HG03571 (cell line): ENCODE data around the gene PAQR7.
A peak's percentile ranks its signal among the peaks of the same experiment; 100 is the strongest.
"Not testable (repeated sequence)": the region's sequence is repeated elsewhere in the genome, so short reads cannot be mapped to it uniquely, and the experiment has no call there.

ENCODE experiments used
- ATAC-seq: cut with Tn5 transposase; IDR thresholded peaks from one replicate; pipeline ENCODE4 v1.9.1; 2021; ENCODE audit not compliant: unreplicated experiment

Gene PAQR7

GRCh38 chr1:25854554-25854953, 21.0 kb downstream of the PAQR7 start:
- no peak for ATAC-seq

GRCh38 chr1:25848531-25848930, 27.0 kb downstream of the PAQR7 start:
- no peak for ATAC-seq

- no peak for ATAC-seq
These were observed 27.6 kb downstream of the PAQR7 start for GRCh38 chr1:25847929-25848328.

GRCh38 chr1:25845664-25846063, 29.8 kb downstream of the PAQR7 start:
- ATAC-seq: no peak

GRCh38 chr1:25844536-25845337, 30.8 kb downstream of the PAQR7 start:
- no peak for ATAC-seq

- ATAC-seq: no peak
These were observed 32.0 kb downstream of the PAQR7 start for GRCh38 chr1:25843483-25843882.

GRCh38 chr1:25839808-25840207, 35.7 kb downstream of the PAQR7 start:
- not testable (repeated sequence) for ATAC-seq

- no peak for ATAC-seq
These were observed 38.1 kb downstream of the PAQR7 start for GRCh38 chr1:25837262-25837875.

GRCh38 chr1:25836695-25837094, 38.8 kb downstream of the PAQR7 start:
- ATAC-seq: no peak

GRCh38 chr1:25834894-25835293, 40.6 kb downstream of the PAQR7 start:
- ATAC-seq: no peak

GRCh38 chr1:25833158-25833557, 42.4 kb downstream of the PAQR7 start:
- ATAC-seq: no peak

GRCh38 chr1:25832336-25833037, 43.0 kb downstream of the PAQR7 start:
- ATAC-seq: no peak

- ATAC-seq: no peak
These were observed 43.8 kb downstream of the PAQR7 start for GRCh38 chr1:25831569-25832196.

GRCh38 chr1:25829046-25829445, 46.5 kb downstream of the PAQR7 start:
- no peak for ATAC-seq

GRCh38 chr1:25828491-25828890, 47.0 kb downstream of the PAQR7 start:
- no peak for ATAC-seq

- no peak for ATAC-seq
These were observed 48.9 kb downstream of the PAQR7 start for GRCh38 chr1:25826571-25826970.

- no peak for ATAC-seq
These were observed 49.9 kb downstream of the PAQR7 start for GRCh38 chr1:25825605-25826004.

- ATAC-seq: no peak
These were observed 53.8 kb downstream of the PAQR7 start for GRCh38 chr1:25821630-25822091.

- ATAC-seq: no peak
These were observed 54.4 kb downstream of the PAQR7 start for GRCh38 chr1:25821112-25821476.

GRCh38 chr1:25820247-25821111, 55.0 kb downstream of the PAQR7 start:
- ATAC-seq: peak; percentile 34
